Middle frontal gyrus (tissue), 1 donor: ENCODE measurements around the gene TMEM37.

Source experiments
- DNase-seq: peaks from one replicate; pipeline ENCODE4 v3.0.0-alpha.2; 2015; ENCODE audit warnings: low spot score; ENCODE audit errors: extremely low spot score

TMEM37 gene

GRCh38 chr2:119433636-119434327 is 2.1 kb downstream of the TMEM37 start:
- no peak for DNase-seq

DNA sequence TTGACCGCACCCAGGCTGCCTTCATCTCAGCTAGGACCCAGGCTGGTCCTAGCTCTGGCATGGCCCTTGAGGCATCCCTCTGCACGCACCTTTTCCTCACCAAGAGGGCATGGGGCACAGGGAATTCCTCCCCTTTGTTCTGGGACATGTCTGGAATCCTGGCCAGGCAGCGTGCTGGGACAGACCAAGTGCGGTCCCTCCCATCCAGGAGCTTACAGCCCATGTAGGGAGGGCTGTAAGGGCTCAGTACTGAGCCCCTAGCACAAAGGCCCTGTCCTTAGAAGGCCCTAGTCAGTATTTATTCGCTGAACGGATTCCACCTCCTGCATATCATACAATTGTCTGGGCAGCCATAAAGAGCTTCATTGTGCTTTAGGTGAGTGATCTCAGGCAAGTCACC is 3.0 kb downstream of the TMEM37 start:
- DNase-seq = no peak

- DNase-seq = no peak
Measured at GRCh38 chr2:119435081-119435952, 3.7 kb downstream of the TMEM37 start.

- no peak for DNase-seq
Measured at GRCh38 chr2:119435953-119436297, 4.3 kb downstream of the TMEM37 start.

DNA sequence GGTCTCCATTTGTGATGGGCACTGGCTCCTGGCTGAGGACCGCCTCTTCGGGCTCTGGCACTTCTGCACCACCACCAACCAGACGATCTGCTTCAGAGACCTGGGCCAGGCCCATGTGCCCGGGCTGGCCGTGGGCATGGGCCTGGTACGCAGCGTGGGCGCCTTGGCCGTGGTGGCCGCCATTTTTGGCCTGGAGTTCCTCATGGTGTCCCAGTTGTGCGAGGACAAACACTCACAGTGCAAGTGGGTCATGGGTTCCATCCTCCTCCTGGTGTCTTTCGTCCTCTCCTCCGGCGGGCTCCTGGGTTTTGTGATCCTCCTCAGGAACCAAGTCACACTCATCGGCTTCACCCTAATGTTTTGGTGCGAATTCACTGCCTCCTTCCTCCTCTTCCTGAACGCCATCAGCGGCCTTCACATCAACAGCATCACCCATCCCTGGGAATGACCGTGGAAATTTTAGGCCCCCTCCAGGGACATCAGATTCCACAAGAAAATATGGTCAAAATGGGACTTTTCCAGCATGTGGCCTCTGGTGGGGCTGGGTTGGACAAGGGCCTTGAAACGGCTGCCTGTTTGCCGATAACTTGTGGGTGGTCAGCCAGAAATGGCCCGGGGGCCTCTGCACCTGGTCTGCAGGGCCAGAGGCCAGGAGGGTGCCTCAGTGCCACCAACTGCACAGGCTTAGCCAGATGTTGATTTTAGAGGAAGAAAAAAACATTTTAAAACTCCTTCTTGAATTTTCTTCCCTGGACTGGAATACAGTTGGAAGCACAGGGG is 5.5 kb downstream of the TMEM37 start:
- no peak for DNase-seq

DNA sequence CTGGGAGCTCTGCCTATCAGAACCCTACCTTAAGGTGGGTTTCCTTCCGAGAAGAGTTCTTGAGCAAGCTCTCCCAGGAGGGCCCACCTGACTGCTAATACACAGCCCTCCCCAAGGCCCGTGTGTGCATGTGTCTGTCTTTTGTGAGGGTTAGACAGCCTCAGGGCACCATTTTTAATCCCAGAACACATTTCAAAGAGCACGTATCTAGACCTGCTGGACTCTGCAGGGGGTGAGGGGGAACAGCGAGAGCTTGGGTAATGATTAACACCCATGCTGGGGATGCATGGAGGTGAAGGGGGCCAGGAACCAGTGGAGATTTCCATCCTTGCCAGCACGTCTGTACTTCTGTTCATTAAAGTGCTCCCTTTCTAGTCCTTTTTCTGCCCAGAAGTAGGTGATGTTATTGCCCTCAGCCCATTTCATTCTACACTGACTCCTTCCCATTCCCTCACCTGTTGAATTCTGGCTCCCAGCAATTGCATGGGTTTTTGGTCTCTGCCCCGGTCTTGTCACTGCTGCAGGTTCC is 6.5 kb downstream of the TMEM37 start:
- DNase-seq = no peak

- no peak for DNase-seq
Measured at GRCh38 chr2:119438726-119439284, 7.2 kb downstream of the TMEM37 start.

DNA sequence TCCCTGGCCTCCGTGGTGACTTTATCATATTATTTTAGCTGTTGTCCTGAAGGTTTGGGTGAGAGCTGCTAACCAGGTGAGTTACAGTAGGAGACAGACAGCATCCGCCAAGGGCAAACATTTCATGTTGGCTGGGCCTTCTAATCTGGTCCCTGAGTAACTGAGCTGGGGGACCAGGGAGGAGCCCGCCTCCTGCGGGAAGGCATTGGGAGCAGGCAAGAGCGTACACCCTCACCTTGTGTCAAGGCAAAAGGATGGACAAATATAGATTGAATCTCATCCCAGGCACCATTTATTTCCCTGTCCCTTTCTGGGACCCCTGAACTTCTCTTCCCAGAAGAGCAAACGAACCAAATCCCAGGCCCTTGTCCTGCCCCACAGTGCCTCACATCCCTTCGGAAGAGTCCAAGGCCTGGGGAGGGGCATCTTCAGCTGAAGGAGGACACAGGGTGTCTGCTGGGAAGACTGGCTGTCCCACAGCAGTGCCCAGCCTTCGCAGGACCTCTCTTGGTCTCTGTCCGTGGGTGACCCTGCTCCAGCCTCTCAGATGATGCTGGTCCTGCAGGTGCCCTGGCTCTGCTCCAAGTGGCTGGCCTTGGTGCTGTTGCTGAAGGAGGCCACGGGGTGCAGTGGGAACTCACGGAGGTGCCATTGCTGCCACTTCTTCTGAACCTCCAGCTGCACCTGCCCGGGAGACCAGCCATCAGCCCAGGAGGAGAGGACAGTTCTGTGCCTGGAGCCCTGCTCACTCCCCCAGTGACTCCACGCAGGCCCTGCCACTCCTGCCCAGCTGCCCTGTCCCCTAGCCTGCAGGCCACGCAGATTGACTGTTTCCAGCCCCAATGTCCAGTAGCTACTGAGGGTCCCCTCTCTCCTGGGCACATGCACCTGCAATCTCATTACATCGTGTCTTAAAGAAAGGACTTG is 8.2 kb downstream of the TMEM37 start:
- no peak for DNase-seq

GRCh38 chr2:119440501-119440870 is 8.8 kb downstream of the TMEM37 start:
- no peak for DNase-seq

GRCh38 chr2:119440873-119441272 is 9.2 kb downstream of the TMEM37 start:
- DNase-seq = no peak

DNA sequence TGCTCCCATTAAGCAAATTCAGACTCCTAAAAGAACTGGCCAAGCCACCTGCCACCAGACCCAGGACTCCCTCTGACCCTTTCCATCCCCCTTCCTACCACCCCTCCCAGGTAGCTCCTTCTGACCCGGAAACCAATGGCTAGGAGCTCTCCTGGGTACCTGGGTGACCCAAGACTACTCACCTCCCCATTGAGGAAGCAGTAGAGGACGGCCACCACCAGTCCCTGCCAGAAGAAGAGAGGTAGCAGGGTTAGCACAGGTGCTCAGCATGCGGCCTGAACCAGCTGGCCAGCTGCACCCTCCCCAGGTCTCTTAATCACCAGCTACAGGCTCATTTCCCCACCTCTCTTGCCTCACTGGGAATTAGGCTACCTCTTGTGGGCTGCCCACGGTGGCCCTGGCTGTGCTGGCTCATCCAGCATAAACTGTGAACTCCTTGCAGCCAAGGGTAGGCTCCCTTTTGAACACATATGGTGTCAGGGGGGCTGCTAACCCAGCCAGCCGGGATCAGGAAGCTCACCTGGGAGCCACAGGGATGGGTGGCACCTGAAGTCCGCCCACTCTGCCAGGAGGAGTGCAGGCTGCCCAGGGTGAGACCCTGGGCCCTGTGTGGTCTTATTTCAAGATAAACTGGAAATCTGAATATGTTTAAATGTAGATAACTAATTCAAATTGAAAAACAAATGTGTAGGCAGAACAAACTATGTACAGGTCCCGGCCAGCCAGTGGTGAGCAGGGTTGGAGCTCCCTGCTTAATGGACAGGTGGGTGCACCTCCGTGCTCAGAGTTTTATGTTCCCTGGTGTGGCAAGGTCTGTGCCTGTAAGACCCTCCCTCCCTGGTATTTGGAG is 9.9 kb downstream of the TMEM37 start:
- DNase-seq = no peak

- DNase-seq = no peak
Measured at GRCh38 chr2:119442226-119442619, 10.6 kb downstream of the TMEM37 start.

GRCh38 chr2:119442850-119443249 is 11.2 kb downstream of the TMEM37 start:
- no peak for DNase-seq

DNA sequence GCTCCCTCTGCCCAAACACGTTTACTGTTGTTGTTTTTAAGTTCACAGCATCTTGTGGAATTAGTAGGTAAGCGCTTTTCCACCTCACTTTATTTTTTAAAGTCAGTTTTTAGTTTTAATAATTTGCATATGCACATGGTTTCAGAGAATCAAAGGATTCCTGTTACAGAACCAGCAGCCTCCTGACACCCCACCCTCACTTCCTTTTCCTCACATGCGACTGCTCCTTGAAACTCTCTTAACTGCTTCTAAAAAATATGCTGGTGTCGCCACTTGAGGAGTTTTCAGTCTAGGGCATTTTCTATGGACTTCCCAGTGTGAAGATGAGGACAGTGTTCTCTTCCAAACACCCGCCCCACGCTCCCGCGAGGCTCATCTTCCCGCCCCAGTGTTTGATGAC is 14.4 kb downstream of the TMEM37 start:
- no peak for DNase-seq

- no peak for DNase-seq
Measured at GRCh38 chr2:119448427-119449141, 16.9 kb downstream of the TMEM37 start.

GRCh38 chr2:119449521-119449920 is 17.9 kb downstream of the TMEM37 start:
- no peak for DNase-seq

DNA sequence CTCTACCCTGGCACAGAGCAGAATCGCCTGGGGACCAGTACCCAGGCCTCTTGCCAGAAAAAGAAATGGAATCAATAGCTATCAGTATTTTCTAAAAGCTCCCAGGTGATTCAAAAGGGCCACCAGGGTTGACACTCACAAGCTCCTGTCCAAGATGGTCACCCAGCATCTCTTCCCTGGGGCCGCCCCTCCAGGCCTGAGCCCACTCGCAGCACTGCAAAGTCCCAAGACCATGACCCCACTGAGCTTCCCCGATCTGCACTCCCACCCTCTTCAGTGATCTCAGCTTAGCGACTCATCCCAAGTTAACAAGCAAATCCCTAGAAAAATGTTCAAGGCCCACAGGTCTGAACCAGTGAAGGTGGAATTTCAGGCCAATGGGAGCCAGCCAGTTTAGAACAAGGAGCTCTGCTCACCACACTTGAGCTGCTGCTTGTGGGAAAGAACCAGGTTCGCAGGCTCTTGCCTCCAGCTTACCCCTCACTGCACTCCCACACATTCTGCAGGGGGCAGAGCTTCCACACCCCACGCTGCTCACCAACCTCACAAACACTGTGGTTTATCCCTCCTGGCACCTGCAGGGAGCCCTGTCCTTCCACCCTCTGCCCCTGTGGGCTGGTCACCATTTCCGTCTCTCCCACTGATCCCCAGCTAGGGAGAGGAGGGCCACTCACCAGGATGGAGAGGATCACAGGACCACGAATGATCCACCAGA is 19.8 kb downstream of the TMEM37 start:
- DNase-seq = no peak

GRCh38 chr2:119453972-119454593 is 22.4 kb downstream of the TMEM37 start:
- DNase-seq = no peak
